ENCODE results near the gene HYAL3.

DNA sequence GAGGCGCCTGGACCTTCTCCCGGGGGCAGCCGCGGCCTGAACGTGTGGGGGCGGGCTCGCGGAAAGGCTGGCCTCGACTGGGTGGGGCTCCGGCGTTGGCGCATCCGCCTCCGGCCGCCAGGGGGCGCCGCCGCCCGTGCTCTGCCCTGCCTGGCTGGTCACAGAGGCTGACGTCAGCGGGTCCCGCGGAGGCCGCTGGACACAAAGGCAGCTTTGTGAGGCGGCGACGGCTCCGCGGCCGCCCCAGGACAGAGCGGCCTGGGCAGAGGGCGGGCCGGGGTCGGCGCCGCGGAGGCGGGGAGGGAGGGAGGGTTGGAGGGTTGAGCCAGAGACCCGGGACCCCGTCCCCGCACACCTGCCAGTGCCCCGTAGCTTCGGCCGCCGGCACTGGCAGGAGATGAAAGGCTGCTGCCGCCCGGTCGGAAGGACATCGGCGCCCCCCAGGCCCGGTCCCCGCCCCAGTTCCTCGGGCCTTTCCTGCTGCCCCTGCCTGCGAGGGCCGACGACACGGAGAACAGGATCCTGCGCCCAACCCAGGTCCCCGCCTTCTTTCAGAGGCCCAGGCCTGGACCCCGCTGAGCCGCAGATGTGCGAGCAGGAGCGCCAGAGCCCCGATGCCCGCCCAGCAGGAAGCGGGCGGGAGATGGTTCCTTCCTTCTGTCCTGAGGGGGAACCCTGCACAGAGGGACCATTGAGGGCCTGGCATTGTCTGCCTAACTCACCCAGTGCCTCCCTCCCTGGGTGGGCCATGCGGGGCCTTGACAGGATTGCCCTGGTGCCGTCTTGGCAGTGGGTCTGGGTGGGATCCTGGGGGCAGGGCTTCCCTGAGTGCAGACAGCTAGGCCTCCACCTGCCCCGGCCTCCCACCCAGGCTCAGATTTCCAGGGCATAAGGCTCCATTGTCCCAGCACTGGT lies 38.9 kb downstream of the HYAL3 start:
- no peak for TF ChIP-seq POLR2A (IDR thresholded peaks at IDR 0.05; ENCODE audit: borderline replicate concordance, extremely low read depth, insufficient read depth, insufficient read length)
- TF ChIP-seq RAD21 (IDR thresholded peaks at IDR 0.05; ENCODE audit: low read depth), result no peak
- no peak for TF ChIP-seq EZH2phosphoT487 (IDR thresholded peaks at IDR 0.05; ENCODE audit: borderline replicate concordance)
- peak in 2 of 3 experiments; percentile 83 to 98; a peak in 4 of 6 replicates for TF ChIP-seq CTCF (IDR thresholded peaks at IDR 0.05 in 2 of 3, conservative IDR thresholded peaks at IDR 0.05 in 1 of 3; ENCODE audit: borderline replicate concordance in 1 of 3, insufficient read depth in 1 of 3, low read depth in 2 of 3, low read length in 2 of 3)
- TF ChIP-seq CEBPB (IDR thresholded peaks at IDR 0.05; ENCODE audit: low read depth), result no peak
- peak; percentile 84 for TF ChIP-seq POLR2AphosphoS5 (IDR thresholded peaks at IDR 0.05; ENCODE audit: low read depth, low read length)
- TF ChIP-seq SP1 (IDR thresholded peaks at IDR 0.05; ENCODE audit: low read depth), result no peak
- TF ChIP-seq YY1 (IDR thresholded peaks at IDR 0.05; ENCODE audit: extremely low read depth, insufficient replicate concordance, low read depth, low read length), result no peak

Measured in HCT116 (cell line).